Measurements from ENCODE around the gene PRR33.
A peak's percentile ranks its signal among the peaks of the same experiment; 100 is the strongest.
"Not testable (repeated sequence)": the region's sequence is repeated elsewhere in the genome, so short reads cannot be mapped to it uniquely, and the experiment has no call there.

Gene PRR33

GRCh38 chr11:1877211-1878136, 14.2 kb downstream of the PRR33 start:
- no peak for DNase-seq (ENCODE audit: extremely low read depth, insufficient read length)
- no peak for TF ChIP-seq CTCF (IDR thresholded peaks at IDR 0.05; ENCODE audit: insufficient read depth, low read length, poor library complexity, severe bottlenecking)
- Histone ChIP-seq H3K36me3 (ENCODE audit: control insufficient read depth, insufficient read depth, low read length) (peaks cover 18% of the 10 kb centered on the region), H3K27me3 (replicated peaks; ENCODE audit: control insufficient read depth, insufficient read depth, low read length) (no peaks in the 10 kb centered on the region), H3K4me3 (replicated peaks; ENCODE audit: low read depth, low read length) (no peak overlapping the region)

GRCh38 chr11:1876361-1877063, 15.2 kb downstream of the PRR33 start:
- no peak overlapping the region for H3K4me3 ChIP-seq (replicated peaks; ENCODE audit: low read depth, low read length)
- TF ChIP-seq CTCF (IDR thresholded peaks at IDR 0.05; ENCODE audit: insufficient read depth, low read length, poor library complexity, severe bottlenecking), result peak; percentile 64
- peaks cover 16% of the 10 kb centered on the region for H3K36me3 ChIP-seq (ENCODE audit: control insufficient read depth, insufficient read depth, low read length)
- no peak for DNase-seq (ENCODE audit: extremely low read depth, insufficient read length)
- H3K27me3 ChIP-seq (replicated peaks; ENCODE audit: control insufficient read depth, insufficient read depth, low read length), result no peaks in the 10 kb centered on the region

- H3K27me3 ChIP-seq (replicated peaks; ENCODE audit: control insufficient read depth, insufficient read depth, low read length), result not testable (repeated sequence)
Observed at GRCh38 chr11:1875851-1876301, 15.8 kb downstream of the PRR33 start.

GRCh38 chr11:1875093-1875850, 16.4 kb downstream of the PRR33 start:
- Histone ChIP-seq H3K36me3 (ENCODE audit: control insufficient read depth, insufficient read depth, low read length) (peaks cover 14% of the 10 kb centered on the region), H3K27me3 (replicated peaks; ENCODE audit: control insufficient read depth, insufficient read depth, low read length) (no peaks in the 10 kb centered on the region), H3K4me3 (replicated peaks; ENCODE audit: low read depth, low read length) (no peak overlapping the region)
- no peak for DNase-seq (ENCODE audit: extremely low read depth, insufficient read length)
- TF ChIP-seq CTCF (IDR thresholded peaks at IDR 0.05; ENCODE audit: insufficient read depth, low read length, poor library complexity, severe bottlenecking), result no peak

More at GRCh38 chr11:1875851-1876301, 15.8 kb downstream of the PRR33 start:
- peaks cover 16% of the 10 kb centered on the region for H3K36me3 ChIP-seq (ENCODE audit: control insufficient read depth, insufficient read depth, low read length)
- not testable (repeated sequence) for DNase-seq (ENCODE audit: extremely low read depth, insufficient read length); H3K4me3 ChIP-seq (replicated peaks; ENCODE audit: low read depth, low read length)

- not testable (repeated sequence) for H3K27me3 ChIP-seq (replicated peaks; ENCODE audit: control insufficient read depth, insufficient read depth, low read length); DNase-seq (ENCODE audit: extremely low read depth, insufficient read length); H3K4me3 ChIP-seq (replicated peaks; ENCODE audit: low read depth, low read length); H3K36me3 ChIP-seq (ENCODE audit: control insufficient read depth, insufficient read depth, low read length)
Observed at GRCh38 chr11:1874441-1875092, 17.1 kb downstream of the PRR33 start.

GRCh38 chr11:1873813-1874150, 17.9 kb downstream of the PRR33 start:
- not testable (repeated sequence) for DNase-seq (ENCODE audit: extremely low read depth, insufficient read length); H3K27me3 ChIP-seq (replicated peaks; ENCODE audit: control insufficient read depth, insufficient read depth, low read length); H3K4me3 ChIP-seq (replicated peaks; ENCODE audit: low read depth, low read length)
- peaks cover 11% of the 10 kb centered on the region for H3K36me3 ChIP-seq (ENCODE audit: control insufficient read depth, insufficient read depth, low read length)

All from GM06990 (cell line).